ENCODE data around the gene CD96. TPM values are rescaled to one million over a fixed set of nuclear protein-coding genes. Genes with fewer than 3 reads are reported as not detected.

Gene CD96
- total and polyA plus RNA-seq, 2 experiments from 2014 or later = 0.60 to 2.0 TPM

DNA sequence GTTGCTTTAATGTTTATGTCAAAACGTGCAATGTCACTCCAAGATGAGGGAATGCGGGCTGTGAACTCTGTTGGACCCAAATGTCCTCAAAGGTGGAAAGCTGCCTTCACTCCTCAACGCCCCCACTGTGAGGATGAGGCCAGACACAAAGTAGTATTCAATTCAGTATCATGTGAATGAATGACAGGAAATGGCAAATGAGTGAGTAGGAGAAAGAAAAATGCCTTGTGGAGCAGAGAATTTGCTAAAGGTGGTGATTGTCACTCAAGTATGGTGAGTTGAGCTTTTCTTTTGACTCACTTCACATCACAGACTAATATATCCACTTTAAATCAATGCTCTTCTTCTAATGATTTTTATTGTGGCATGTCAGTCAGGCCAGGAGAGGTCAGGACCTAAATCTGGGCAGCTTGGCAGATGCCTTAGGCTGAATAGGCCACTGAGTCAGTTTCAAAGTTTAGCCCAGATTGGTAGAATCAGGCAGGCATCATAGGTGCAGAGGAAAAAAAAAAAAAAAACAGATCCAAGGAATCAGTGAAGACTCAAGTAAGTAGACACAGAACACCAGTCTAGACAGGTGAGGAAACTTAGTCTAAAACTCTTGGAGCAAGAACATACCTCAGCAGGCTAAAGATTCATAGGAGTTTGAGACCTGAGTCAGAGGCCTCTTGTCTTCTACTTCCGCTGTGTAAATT lies 124.2 kb downstream of the CD96 start:
- H3K27ac ChIP-seq = no peak overlapping the region
- no peaks in the 10 kb centered on the region for H4K20me1 ChIP-seq (ENCODE audit: insufficient read depth, poor library complexity, severe bottlenecking)
- no peak overlapping the region for H3K4me2 ChIP-seq
- H3K9me2 ChIP-seq (replicated peaks; ENCODE audit: insufficient read depth) = no peaks in the 10 kb centered on the region
- H3K4me1 ChIP-seq (ENCODE audit: insufficient read depth) = no peaks in the 10 kb centered on the region
- no peak for DNase-seq (ENCODE audit: low spot score)
- no peak overlapping the region for H3K4me3 ChIP-seq
- no peaks in the 10 kb centered on the region for H3K27me3 ChIP-seq
- WGBS (ENCODE audit: low lambda C conversion rate, missing lambda C conversion rate) = 86% methylated on average over 4 of the region's 4 CpGs
- H2AFZ ChIP-seq = no peak overlapping the region
- TF ChIP-seq EZH2 (IDR thresholded peaks at IDR 0.05; ENCODE audit: borderline replicate concordance) (no peak), EZH2phosphoT487 (IDR thresholded peaks at IDR 0.05; ENCODE audit: low read depth, severe bottlenecking, unreplicated experiment) (no peak)
- TF ChIP-seq, protein P1, sequence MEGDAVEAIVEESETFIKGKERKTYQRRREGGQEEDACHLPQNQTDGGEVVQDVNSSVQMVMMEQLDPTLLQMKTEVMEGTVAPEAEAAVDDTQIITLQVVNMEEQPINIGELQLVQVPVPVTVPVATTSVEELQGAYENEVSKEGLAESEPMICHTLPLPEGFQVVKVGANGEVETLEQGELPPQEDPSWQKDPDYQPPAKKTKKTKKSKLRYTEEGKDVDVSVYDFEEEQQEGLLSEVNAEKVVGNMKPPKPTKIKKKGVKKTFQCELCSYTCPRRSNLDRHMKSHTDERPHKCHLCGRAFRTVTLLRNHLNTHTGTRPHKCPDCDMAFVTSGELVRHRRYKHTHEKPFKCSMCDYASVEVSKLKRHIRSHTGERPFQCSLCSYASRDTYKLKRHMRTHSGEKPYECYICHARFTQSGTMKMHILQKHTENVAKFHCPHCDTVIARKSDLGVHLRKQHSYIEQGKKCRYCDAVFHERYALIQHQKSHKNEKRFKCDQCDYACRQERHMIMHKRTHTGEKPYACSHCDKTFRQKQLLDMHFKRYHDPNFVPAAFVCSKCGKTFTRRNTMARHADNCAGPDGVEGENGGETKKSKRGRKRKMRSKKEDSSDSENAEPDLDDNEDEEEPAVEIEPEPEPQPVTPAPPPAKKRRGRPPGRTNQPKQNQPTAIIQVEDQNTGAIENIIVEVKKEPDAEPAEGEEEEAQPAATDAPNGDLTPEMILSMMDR (IDR thresholded peaks at IDR 0.05; ENCODE audit: poor library complexity) = no peak
- H3K9me3 ChIP-seq (ENCODE audit: low read depth) = no peaks in the 10 kb centered on the region
- H3K79me2 ChIP-seq = no peaks in the 10 kb centered on the region
- H3K36me3 ChIP-seq (replicated peaks; ENCODE audit: insufficient read depth, low read depth) = no peaks in the 10 kb centered on the region

DNA sequence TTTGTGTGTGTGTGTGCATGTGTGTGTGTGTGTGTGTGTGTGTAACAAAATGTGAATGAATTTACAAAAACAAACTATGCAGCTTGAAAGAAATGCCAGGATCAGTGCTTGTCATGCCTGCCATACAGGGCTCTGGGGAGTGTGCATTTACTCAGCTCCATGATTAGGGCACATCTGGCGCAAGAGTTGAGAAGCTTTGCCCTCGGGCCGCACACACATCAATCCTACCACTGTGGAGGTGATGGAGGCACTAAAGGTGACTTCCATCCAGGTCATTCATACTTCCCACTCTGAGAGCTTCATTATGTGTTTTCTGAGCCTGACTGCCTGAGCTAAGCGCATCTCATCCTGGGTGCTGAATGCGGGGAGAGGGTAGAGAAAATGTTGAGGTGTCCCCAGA lies 125.2 kb downstream of the CD96 start:
- Histone ChIP-seq H3K4me2 (no peak overlapping the region), H3K27ac (no peak overlapping the region), H3K9me3 (ENCODE audit: low read depth) (no peaks in the 10 kb centered on the region), H3K4me1 (ENCODE audit: insufficient read depth) (no peaks in the 10 kb centered on the region), H3K36me3 (replicated peaks; ENCODE audit: insufficient read depth, low read depth) (no peaks in the 10 kb centered on the region), H2AFZ (no peak overlapping the region), H3K27me3 (no peaks in the 10 kb centered on the region), H3K4me3 (no peak overlapping the region), H3K9me2 (replicated peaks; ENCODE audit: insufficient read depth) (no peaks in the 10 kb centered on the region), H4K20me1 (ENCODE audit: insufficient read depth, poor library complexity, severe bottlenecking) (no peaks in the 10 kb centered on the region), H3K79me2 (no peaks in the 10 kb centered on the region)
- no peak for DNase-seq (ENCODE audit: low spot score)
- TF ChIP-seq, protein P1 (IDR thresholded peaks at IDR 0.05; ENCODE audit: poor library complexity) = no peak
- TF ChIP-seq EZH2phosphoT487 (IDR thresholded peaks at IDR 0.05; ENCODE audit: low read depth, severe bottlenecking, unreplicated experiment) = no peak
- no peak for TF ChIP-seq EZH2 (IDR thresholded peaks at IDR 0.05; ENCODE audit: borderline replicate concordance)
- 95% methylated on average over 5 of the region's 5 CpGs for WGBS (ENCODE audit: low lambda C conversion rate, missing lambda C conversion rate)

DNA sequence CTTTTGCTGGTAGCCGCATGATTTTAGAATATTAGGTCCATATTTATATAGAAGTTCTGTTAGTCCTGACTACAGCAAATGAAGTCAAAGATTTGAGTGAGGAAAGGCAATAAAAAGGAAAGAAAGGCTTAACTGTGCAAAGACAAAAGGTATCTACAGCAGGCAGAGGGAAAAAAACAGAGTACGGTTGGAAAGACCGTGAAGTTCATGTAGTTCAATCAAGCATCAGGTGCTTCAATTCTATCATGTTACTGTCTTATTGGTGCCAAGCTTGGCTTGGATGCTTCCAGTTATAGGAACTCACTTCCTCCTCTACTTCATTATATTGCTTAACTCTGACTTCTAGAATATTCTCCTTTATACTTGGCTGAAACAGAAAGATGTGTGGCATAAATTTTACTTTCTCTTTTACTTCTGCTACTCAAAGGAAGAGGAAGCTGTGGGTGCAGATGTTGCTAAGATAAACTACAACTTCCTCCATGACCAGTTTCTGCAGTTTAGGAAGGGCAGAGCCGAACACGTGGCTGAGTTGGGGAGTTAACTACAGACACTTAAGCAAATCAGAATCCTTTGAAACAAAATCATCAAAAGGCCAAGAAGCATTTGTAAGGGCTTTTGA lies 125.7 kb downstream of the CD96 start:
- Histone ChIP-seq H3K9me3 (ENCODE audit: low read depth) (no peaks in the 10 kb centered on the region), H3K36me3 (replicated peaks; ENCODE audit: insufficient read depth, low read depth) (no peaks in the 10 kb centered on the region), H3K79me2 (no peaks in the 10 kb centered on the region), H3K27ac (no peak overlapping the region), H3K27me3 (no peaks in the 10 kb centered on the region), H3K4me3 (no peak overlapping the region), H2AFZ (no peak overlapping the region), H3K4me1 (ENCODE audit: insufficient read depth) (no peaks in the 10 kb centered on the region), H4K20me1 (ENCODE audit: insufficient read depth, poor library complexity, severe bottlenecking) (no peaks in the 10 kb centered on the region), H3K4me2 (no peak overlapping the region), H3K9me2 (replicated peaks; ENCODE audit: insufficient read depth) (no peaks in the 10 kb centered on the region)
- 74% methylated on average over 5 of the region's 5 CpGs for WGBS (ENCODE audit: low lambda C conversion rate, missing lambda C conversion rate)
- TF ChIP-seq, protein P1 (IDR thresholded peaks at IDR 0.05; ENCODE audit: poor library complexity) = no peak
- TF ChIP-seq EZH2 (IDR thresholded peaks at IDR 0.05; ENCODE audit: borderline replicate concordance) = no peak
- no peak for TF ChIP-seq EZH2phosphoT487 (IDR thresholded peaks at IDR 0.05; ENCODE audit: low read depth, severe bottlenecking, unreplicated experiment)
- DNase-seq (ENCODE audit: low spot score) = no peak

All from hepatocyte (in vitro differentiated cells).